AG09319 (cell line): ENCODE measurements around the gene TERC.

Experiments
- DNase-seq: peaks from one replicate; pipeline ENCODE4 v3.0.0-alpha.2; 2010; ENCODE audit warnings: low read depth; ENCODE audit errors: extremely low read depth
- TF ChIP-seq, protein P1 (sequence below): IDR thresholded peaks from 2 replicates; pipeline ENCODE4 v1.5.1; 2011; ENCODE audit warnings: low read depth, mild to moderate bottlenecking, inconsistent platforms, low read length, moderate library complexity

The TERC gene

DNA sequence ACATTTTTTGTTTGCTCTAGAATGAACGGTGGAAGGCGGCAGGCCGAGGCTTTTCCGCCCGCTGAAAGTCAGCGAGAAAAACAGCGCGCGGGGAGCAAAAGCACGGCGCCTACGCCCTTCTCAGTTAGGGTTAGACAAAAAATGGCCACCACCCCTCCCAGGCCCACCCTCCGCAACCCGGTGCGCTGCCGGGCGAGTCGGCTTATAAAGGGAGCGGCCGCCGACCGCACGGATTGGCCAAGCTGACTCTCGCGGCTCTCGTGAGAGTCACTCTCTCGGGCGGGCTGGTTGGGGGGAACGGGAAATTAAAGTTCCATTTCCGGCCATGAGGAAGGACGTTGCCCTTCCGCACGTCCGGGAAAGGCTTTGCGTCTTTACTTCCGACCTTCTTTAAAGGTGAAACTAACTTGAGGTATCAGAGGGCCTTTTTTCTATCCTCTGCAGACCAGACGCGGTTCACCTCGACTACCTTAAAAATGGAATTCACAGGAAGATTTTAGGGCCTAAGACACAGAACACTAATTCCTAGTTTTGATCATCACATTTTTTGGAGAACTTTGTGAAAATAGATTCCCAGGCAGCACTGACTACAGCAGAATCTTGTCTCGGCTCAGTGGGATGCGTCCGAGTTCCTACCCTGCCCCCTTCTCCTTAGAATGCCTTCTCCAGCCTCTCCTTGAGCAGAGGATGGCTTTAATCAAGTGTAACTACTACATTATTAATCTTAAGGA lies at the start of gene TERC:
TSS of gene TERC (minus strand) at position 179 of the 731 bp plus-strand sequence.
- peak; percentile 81 for DNase-seq
- TF ChIP-seq, protein P1, sequence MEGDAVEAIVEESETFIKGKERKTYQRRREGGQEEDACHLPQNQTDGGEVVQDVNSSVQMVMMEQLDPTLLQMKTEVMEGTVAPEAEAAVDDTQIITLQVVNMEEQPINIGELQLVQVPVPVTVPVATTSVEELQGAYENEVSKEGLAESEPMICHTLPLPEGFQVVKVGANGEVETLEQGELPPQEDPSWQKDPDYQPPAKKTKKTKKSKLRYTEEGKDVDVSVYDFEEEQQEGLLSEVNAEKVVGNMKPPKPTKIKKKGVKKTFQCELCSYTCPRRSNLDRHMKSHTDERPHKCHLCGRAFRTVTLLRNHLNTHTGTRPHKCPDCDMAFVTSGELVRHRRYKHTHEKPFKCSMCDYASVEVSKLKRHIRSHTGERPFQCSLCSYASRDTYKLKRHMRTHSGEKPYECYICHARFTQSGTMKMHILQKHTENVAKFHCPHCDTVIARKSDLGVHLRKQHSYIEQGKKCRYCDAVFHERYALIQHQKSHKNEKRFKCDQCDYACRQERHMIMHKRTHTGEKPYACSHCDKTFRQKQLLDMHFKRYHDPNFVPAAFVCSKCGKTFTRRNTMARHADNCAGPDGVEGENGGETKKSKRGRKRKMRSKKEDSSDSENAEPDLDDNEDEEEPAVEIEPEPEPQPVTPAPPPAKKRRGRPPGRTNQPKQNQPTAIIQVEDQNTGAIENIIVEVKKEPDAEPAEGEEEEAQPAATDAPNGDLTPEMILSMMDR, result no peak

DNA sequence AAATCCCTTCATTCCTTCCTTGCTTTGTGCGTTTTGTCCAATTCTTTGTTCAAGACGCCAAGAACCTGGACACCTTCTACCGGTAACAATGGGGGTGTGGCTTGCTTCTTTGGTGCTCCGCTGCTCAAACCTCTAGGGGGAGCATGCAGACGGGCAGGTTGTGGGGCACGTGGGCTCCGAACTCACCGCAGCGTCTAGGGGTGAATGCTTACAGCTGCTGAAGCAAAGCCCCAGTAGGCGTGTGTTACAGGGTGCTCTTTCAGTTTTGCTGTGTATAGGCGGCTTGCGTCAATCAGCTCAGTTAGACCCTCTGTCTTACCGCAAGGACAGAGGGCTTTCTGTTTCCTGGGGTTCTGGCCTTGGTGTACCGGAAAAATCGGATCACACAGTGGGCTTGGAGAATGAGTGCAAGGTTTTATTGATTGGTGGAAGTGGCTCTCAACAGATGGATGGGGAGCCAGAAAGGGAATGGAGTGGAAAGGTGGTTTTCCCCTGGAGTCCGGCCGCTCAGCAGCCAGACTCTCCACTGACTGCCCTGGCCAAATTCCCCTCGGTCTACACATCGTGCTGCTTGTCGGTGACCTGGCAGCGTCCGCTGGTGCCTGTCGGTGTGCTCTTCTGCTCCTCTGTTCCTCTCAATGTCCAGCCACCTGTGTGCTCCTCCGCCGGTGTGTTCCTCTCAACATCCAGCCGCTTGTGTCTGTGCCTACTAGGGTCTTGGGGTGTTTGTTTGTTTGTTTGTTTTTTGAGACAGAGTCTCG lies 49.1 kb upstream of the TERC start:
- DNase-seq, result no peak
- TF ChIP-seq, protein P1, result peak; percentile 30

DNA sequence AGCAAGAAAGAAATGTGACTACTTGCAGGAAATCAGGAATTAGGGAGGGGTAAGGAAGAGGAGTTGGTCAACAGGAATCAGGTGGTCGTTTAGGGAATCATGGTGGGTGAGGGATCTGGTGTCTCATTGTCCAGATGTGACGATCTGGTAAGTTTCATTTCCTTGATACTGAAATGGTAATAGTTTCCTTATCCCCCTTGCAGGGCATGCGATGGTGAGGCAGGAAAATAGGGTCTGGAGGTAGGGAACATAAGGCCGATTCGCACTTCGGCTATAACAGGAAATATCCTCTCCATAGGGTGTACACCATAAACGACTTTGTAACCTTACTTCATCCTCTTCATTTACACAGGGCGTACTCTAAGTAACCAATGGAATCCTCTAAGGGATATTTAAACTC lies 48.4 kb upstream of the TERC start:
- DNase-seq, result no peak
- TF ChIP-seq, protein P1, result no peak

DNA sequence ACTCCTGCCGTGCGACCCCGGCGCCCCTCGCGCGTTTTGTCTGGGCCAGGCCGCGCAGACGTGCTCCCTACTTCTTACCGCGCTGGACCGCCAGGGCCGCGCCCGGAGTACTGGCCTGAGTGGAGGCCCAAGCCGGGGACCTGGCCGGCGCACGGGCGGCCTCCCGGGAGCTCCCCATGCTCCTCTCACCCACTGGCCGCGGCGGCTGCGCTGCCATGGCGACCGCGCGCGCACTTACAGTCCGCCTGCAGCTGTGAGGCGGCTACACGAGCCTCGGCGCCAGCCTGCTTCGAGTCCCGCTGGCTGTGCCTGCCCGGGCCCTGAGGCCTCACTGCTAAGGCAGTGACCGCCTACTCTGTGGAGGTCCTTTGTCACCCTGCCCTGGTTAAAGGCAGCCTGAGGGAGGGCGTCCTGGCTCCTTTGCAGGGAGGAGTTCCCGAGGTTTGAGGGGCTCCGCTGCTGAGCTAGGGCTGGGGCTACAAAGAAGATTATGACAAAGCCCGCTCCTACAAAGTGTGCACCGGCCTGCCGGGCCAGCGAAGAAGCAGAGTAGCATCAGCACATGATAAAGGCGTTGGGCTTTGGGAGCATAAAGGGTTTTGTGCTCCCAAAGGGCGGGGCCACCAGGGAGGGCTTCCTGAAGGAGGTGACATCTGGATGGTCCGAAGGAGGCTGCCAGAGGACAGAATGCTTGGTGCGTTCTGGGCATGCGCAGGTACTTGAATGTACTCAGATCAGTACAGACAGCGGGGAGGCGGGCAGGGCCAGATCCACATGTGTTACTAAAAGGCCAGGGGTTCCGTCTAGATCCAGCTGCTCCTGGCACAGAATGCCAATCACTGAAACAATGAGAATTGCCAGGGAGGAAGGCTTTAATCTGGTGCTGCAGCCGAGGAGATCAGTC lies 47.7 kb upstream of the TERC start, which contains the start of the genes LRRC34 and LRRIQ4:
TSS of gene LRRC34 (minus strand) at position 573 of the 904 bp plus-strand sequence. CDS start at position 217, 356 bp downstream.
TSS of gene LRRIQ4 (plus strand) at position 539 of the 904 bp plus-strand sequence. CDS start 9,052 bp downstream, outside the sequence.
- TF ChIP-seq, protein P1, result no peak

DNA sequence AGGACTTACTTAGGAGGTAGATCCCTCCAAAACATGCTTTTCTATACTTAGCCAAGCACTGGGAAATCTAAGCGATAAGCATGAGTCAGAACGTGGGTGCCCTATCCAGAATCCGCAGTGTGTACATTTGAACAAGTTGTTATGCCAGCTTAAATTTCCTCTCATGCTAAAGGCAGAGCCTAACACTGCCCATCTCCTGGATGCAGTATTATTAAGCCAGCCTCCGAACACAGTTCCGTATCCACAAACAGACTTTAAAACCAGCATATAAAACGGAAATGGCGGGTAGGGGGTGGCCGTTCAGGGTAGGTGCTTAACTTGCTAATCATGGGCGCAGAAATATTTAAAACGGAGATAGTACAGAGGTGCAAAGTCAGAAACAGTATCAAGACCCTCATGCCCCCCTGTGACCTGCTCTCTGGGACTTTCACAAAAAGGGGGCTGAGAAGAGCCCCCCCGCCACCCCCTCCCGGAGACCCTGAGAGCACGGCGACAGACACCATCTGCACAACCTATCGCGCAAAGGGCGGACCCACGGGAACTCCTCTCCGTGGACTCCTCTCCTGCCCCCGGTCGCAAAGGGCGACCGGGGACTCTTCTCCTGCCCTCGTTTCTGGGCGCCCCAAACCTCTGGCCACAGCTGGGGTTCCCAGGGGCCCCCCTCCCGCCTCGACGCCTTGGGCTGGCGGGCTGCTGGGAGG lies 46.9 kb upstream of the TERC start:
- TF ChIP-seq, protein P1, result no peak
- no peak for DNase-seq

More for the DNA sequence above, 47.7 kb upstream of the TERC start, which contains the start of the genes LRRC34 and LRRIQ4:
- DNase-seq, result peak; percentile 45

DNA sequence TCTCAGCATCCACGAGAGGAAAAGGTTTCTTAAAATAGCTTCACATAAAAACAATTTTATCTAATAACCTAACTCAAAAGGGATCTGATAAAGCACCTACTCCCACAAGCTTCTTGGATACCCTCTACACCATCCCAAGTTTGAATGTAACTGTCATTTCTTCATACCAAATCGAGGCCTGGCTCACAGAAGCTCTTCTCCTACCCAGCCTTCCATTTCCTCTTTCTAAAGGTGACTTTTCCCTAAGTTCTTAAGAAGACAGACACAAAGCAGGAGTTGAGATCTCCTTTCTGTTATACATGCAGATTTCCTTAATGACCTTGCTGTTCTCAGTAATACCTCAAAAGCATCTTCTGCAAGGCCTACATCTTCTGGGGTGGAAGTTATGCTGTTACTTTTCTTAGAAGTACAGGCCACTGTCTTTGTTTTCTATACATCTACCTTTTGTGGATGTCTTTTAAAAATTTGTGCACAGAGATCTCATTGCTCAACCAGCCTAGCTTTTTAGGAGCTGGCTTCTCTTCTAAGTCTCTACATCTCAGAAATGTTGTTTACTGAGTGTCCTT lies 44.5 kb upstream of the TERC start:
- TF ChIP-seq, protein P1, result no peak
- no peak for DNase-seq
